Endothelial cell of hepatic sinusoid (primary cell): Measurements from ENCODE around the gene SMURF1.
"Not testable (repeated sequence)": the region's sequence is repeated elsewhere in the genome, so short reads cannot be mapped to it uniquely, and the experiment has no call there.

Source experiments
- in situ Hi-C: cut with HindIII; loops from 2 replicates; pipeline ENCODE4 v1.10.0; 2017; ENCODE audit warnings: low sequenced_read_pairs

The SMURF1 gene

GRCh38 chr7:99073839-99074446 lies 70.0 kb downstream of the SMURF1 start:
- in situ Hi-C loops, result no loop called here

- in situ Hi-C loops, result no loop called here
Observed at GRCh38 chr7:99072126-99072525, 71.8 kb downstream of the SMURF1 start.

- in situ Hi-C loops, result no loop called here
Observed at GRCh38 chr7:99070361-99070760, 73.5 kb downstream of the SMURF1 start.

GRCh38 chr7:99061001-99061776 lies 82.7 kb downstream of the SMURF1 start:
- in situ Hi-C loops, result loop anchor here (10.0 kb wide), 1 partner anchor 154 kb away; no protein-coding TSS in a partner anchor

GRCh38 chr7:99054781-99055180 lies 89.1 kb downstream of the SMURF1 start:
- in situ Hi-C loops, result no loop called here

- in situ Hi-C loops, result no loop called here
Observed at GRCh38 chr7:99050971-99051370, 92.9 kb downstream of the SMURF1 start.

GRCh38 chr7:99047526-99048077 lies 96.3 kb downstream of the SMURF1 start:
- in situ Hi-C loops, result no loop called here

- in situ Hi-C loops, result no loop called here
Observed at GRCh38 chr7:99046722-99047121, 97.2 kb downstream of the SMURF1 start.

- in situ Hi-C loops, result not testable (repeated sequence)
Observed at GRCh38 chr7:99046262-99046661, 97.6 kb downstream of the SMURF1 start.

- in situ Hi-C loops, result loop anchor here (5.0 kb wide), 1 partner anchor 77 kb away; no protein-coding TSS in a partner anchor
Observed at GRCh38 chr7:99044858-99045257, 99.0 kb downstream of the SMURF1 start.

GRCh38 chr7:99042957-99043356 lies 101.0 kb downstream of the SMURF1 start:
- in situ Hi-C loops, result loop anchor here (5.0 kb wide), 1 partner anchor 79 kb away; no protein-coding TSS in a partner anchor

GRCh38 chr7:99041526-99041925 lies 102.4 kb downstream of the SMURF1 start:
- in situ Hi-C loops, result loop anchor here (5.0 kb wide), 1 partner anchor 81 kb away; no protein-coding TSS in a partner anchor

- in situ Hi-C loops, result loop anchor here (5.0 kb wide), 1 partner anchor 82 kb away; no protein-coding TSS in a partner anchor
Observed at GRCh38 chr7:99040104-99040958, 103.6 kb downstream of the SMURF1 start.

- in situ Hi-C loops, result no loop called here
Observed at GRCh38 chr7:99039384-99039891, 104.5 kb downstream of the SMURF1 start.

GRCh38 chr7:99038086-99038855 lies 105.6 kb downstream of the SMURF1 start:
- in situ Hi-C loops, result no loop called here

GRCh38 chr7:99037327-99037940 lies 106.5 kb downstream of the SMURF1 start:
- in situ Hi-C loops, result no loop called here

GRCh38 chr7:99036546-99037111 lies 107.3 kb downstream of the SMURF1 start:
- in situ Hi-C loops, result no loop called here

- in situ Hi-C loops, result no loop called here
Observed at GRCh38 chr7:99035723-99036545, 108.0 kb downstream of the SMURF1 start.
